ENCODE data around the gene FANCG.

The FANCG gene

DNA sequence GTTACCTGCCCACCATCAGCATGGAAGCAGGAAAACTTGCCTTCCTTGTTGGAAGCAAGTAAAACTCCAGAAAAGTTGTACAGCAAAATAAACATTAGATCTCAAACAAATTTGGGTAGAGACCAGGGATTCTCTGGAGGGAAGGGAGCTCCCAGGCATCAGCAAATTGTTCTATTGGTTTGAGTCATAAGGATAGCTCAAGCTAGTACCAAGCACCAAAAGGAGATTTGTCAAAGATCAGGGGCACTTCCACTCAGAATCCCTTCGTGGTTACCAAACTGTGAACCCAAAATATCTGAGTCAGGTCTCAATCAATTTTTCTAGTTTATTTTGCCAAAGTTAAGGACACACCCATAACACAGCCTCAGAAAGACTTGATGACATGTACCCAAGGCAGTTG lies 52.4 kb downstream of the FANCG start:
- ChIA-PET POLR2A (ENCODE audit: low non-redundant PET) (no interaction called here), CTCF (interaction anchor here (1.5 kb wide), 1 partner anchor 24 kb away, joined by 5 read pairs; no protein-coding TSS in a partner anchor)
- TF ChIP-seq, protein P1, sequence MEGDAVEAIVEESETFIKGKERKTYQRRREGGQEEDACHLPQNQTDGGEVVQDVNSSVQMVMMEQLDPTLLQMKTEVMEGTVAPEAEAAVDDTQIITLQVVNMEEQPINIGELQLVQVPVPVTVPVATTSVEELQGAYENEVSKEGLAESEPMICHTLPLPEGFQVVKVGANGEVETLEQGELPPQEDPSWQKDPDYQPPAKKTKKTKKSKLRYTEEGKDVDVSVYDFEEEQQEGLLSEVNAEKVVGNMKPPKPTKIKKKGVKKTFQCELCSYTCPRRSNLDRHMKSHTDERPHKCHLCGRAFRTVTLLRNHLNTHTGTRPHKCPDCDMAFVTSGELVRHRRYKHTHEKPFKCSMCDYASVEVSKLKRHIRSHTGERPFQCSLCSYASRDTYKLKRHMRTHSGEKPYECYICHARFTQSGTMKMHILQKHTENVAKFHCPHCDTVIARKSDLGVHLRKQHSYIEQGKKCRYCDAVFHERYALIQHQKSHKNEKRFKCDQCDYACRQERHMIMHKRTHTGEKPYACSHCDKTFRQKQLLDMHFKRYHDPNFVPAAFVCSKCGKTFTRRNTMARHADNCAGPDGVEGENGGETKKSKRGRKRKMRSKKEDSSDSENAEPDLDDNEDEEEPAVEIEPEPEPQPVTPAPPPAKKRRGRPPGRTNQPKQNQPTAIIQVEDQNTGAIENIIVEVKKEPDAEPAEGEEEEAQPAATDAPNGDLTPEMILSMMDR (conservative IDR thresholded peaks at IDR 0.05; ENCODE audit: low read depth): no peak
- H3K27ac ChIP-seq: no peak overlapping the region
- DNase-seq (ENCODE audit: low spot score): no peak

DNA sequence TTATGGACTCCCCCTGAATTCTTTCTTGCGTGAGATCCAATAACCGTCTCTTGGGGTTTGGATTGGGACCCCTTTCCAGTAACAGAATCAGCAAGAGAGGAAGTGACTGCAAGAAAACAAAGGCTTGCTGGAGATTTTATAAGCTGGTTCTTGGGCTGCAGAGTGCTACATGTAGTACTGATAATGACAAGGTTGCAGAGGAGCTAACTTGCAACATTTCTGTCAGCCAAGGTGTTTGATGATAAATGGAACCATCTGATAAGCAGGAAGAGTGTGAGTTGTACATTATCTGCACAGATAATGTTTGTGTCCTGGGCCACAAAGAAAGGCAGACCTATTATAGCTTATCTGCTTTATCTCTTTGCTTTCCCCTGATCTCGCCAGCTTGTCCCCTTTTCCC lies 53.1 kb downstream of the FANCG start:
- ChIA-PET CTCF (interaction anchor here (1.5 kb wide), 1 partner anchor 24 kb away, joined by 5 read pairs; no protein-coding TSS in a partner anchor), POLR2A (ENCODE audit: low non-redundant PET) (no interaction called here)
- no peak overlapping the region for H3K27ac ChIP-seq
- TF ChIP-seq, protein P1 (conservative IDR thresholded peaks at IDR 0.05; ENCODE audit: low read depth): no peak
- DNase-seq (ENCODE audit: low spot score): no peak
